Panc1 (cell line): ENCODE measurements around the gene RPL3.

Experiments
- POLR2AphosphoS5 ChIP-seq: IDR thresholded peaks from 2 replicates; pipeline ENCODE4 v1.6.1; 2012; ENCODE audit warnings: mild to moderate bottlenecking, low read depth, low read length, moderate library complexity
- SIN3A ChIP-seq: IDR thresholded peaks from 2 replicates; pipeline ENCODE4 v1.6.1; 2012; ENCODE audit warnings: low read depth, mild to moderate bottlenecking, low read length, moderate library complexity, borderline replicate concordance; ENCODE audit not compliant: insufficient read depth
- TCF7L2 ChIP-seq: IDR thresholded peaks from 2 replicates; pipeline ENCODE4 v1.6.1; 2011; ENCODE audit warnings: mild to moderate bottlenecking, low read depth, low read length, inconsistent platforms
- TF ChIP-seq, protein P1 (sequence below): fragments of 450-650 bp; IDR thresholded peaks from 2 replicates; pipeline ENCODE4 v1.5.1; 2017; ENCODE audit warnings: mild to moderate bottlenecking
- TF ChIP-seq, protein P2 (sequence below), 2 experiments: IDR thresholded peaks; 2 replicates each; pipeline ENCODE4 v1.6.1; 2011 to 2012; ENCODE audit warnings: low read depth in 2 of 2, control low read depth in 1 of 2, low read length in 1 of 2, mild to moderate bottlenecking in 1 of 2, moderate library complexity in 1 of 2; ENCODE audit not compliant: insufficient read depth in 1 of 2

DNA sequence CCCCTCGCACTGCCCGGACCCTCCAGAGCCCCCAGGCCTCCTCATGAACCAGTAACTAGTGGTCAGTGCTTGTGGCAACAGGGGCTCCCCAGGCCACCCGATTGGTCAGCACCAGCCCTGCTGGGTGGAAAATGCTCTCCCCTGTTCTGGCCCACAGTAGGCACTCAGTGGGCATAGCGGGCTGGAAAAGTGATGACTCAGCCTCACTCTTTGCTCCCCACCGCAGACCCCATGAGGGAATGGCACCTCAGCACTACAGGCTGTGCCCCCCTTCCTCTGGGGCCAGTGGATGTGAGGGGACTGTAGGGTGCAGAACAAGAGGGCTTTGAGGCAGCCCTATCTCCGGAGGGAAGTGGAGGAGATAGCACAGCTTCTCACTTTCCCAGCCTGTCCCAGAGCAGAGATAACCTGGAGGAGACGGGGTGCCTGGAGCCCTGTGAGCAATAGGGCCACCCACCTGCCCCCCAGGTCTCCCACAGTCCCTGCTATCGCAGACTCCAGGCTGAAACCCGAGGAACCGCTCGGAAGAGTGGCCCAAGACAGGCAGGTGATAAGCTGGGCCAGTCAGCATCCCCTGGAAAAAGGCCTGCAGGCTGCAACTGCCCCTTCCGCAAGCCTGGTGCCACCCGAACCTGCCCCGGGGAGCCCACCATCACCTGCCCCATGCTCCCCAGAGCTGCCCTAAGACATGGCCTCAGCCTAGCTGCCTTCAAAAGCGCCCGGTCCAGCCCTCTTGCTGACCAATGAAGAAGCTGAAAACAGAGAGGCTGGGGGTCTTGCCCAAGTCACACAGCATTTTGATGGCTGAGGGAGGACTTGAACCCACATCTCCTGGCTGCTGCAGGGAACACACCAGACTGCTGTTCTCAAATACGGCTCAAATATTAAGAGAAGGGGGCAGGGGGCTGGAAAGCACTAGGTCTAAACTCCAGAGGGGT, 45.2 kb downstream of the RPL3 start:
- TF ChIP-seq, protein P1, sequence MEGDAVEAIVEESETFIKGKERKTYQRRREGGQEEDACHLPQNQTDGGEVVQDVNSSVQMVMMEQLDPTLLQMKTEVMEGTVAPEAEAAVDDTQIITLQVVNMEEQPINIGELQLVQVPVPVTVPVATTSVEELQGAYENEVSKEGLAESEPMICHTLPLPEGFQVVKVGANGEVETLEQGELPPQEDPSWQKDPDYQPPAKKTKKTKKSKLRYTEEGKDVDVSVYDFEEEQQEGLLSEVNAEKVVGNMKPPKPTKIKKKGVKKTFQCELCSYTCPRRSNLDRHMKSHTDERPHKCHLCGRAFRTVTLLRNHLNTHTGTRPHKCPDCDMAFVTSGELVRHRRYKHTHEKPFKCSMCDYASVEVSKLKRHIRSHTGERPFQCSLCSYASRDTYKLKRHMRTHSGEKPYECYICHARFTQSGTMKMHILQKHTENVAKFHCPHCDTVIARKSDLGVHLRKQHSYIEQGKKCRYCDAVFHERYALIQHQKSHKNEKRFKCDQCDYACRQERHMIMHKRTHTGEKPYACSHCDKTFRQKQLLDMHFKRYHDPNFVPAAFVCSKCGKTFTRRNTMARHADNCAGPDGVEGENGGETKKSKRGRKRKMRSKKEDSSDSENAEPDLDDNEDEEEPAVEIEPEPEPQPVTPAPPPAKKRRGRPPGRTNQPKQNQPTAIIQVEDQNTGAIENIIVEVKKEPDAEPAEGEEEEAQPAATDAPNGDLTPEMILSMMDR, result no peak
- no peak for TF ChIP-seq TCF7L2
- no peak for TF ChIP-seq POLR2AphosphoS5
- TF ChIP-seq SIN3A, result no peak
- TF ChIP-seq, protein P2, sequence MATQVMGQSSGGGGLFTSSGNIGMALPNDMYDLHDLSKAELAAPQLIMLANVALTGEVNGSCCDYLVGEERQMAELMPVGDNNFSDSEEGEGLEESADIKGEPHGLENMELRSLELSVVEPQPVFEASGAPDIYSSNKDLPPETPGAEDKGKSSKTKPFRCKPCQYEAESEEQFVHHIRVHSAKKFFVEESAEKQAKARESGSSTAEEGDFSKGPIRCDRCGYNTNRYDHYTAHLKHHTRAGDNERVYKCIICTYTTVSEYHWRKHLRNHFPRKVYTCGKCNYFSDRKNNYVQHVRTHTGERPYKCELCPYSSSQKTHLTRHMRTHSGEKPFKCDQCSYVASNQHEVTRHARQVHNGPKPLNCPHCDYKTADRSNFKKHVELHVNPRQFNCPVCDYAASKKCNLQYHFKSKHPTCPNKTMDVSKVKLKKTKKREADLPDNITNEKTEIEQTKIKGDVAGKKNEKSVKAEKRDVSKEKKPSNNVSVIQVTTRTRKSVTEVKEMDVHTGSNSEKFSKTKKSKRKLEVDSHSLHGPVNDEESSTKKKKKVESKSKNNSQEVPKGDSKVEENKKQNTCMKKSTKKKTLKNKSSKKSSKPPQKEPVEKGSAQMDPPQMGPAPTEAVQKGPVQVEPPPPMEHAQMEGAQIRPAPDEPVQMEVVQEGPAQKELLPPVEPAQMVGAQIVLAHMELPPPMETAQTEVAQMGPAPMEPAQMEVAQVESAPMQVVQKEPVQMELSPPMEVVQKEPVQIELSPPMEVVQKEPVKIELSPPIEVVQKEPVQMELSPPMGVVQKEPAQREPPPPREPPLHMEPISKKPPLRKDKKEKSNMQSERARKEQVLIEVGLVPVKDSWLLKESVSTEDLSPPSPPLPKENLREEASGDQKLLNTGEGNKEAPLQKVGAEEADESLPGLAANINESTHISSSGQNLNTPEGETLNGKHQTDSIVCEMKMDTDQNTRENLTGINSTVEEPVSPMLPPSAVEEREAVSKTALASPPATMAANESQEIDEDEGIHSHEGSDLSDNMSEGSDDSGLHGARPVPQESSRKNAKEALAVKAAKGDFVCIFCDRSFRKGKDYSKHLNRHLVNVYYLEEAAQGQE (IDR thresholded peaks at IDR 0.05; ENCODE audit: insufficient read depth in 1 of 2, low read depth in 2 of 2, low read length in 1 of 2), result no peak
